Transverse colon (tissue), 4 donors: ENCODE data around the gene SGPP2. TPM values are rescaled to one million over a fixed set of nuclear protein-coding genes. Genes with fewer than 3 reads are reported as not detected.

Experiments
- DNase-seq: peaks from one replicate; pipeline ENCODE4 v3.0.0-alpha.2; 2019
- H3K27ac ChIP-seq, 4 donors: fragments of 200-600 bp; sonication (generic); 2 replicates each; pipeline ENCODE4 v1.5.1; 2016 to 2018; ENCODE audit warnings: inconsistent platforms in 4 of 4
- H3K27me3 ChIP-seq: fragments of 200-600 bp; sonication (generic); 2 replicates; pipeline ENCODE4 v1.5.1; 2017; ENCODE audit warnings: inconsistent platforms
- H3K36me3 ChIP-seq, 4 donors: fragments of 200-600 bp; sonication (generic); 2 replicates each; pipeline ENCODE4 v1.5.1; 2017 to 2019; ENCODE audit warnings: inconsistent platforms in 4 of 4
- H3K4me1 ChIP-seq, 4 donors: fragments of 200-600 bp; sonication (generic); 2 replicates each; pipeline ENCODE4 v1.5.1; 2017 to 2020; ENCODE audit warnings: inconsistent platforms in 4 of 4
- H3K4me3 ChIP-seq, 4 donors: fragments of 200-600 bp; sonication (generic); 1 replicate in 1 of 4; 2 replicates in 3 of 4; pipeline versions ENCODE4 v1.5.1 to v1.6.1; 2017 to 2019; ENCODE audit warnings: inconsistent platforms in 4 of 4
- H3K9me3 ChIP-seq, 2 donors: fragments of 200-600 bp; sonication (generic); 2 replicates each; pipeline ENCODE4 v1.5.1; 2017 to 2019; ENCODE audit warnings: inconsistent platforms in 2 of 2
- EP300 ChIP-seq: sonication (generic); formaldehyde crosslinking; IDR thresholded peaks from one replicate; pipeline ENCODE4 v1.6.1; 2017; ENCODE audit warnings: antibody characterized with exemption, low read depth
- POLR2A ChIP-seq: fragments of 450-650 bp; IDR thresholded peaks from one replicate; pipeline ENCODE4 v1.6.1; 2016; ENCODE audit warnings: antibody characterized with exemption, mild to moderate bottlenecking, moderate library complexity
- POLR2AphosphoS5 ChIP-seq, 3 donors: sonication (generic); formaldehyde crosslinking; IDR thresholded peaks; one replicate each; pipeline ENCODE4 v1.6.1; 2016; ENCODE audit warnings: antibody characterized with exemption in 3 of 3
- WGBS, 2 donors: methylation state at CpG; one replicate each; pipeline ENCODE4 v1.1.5; 2018; ENCODE audit warnings: low coverage in 1 of 2; 5-methylcytosine and 5-hydroxymethylcytosine counted together
- in situ Hi-C, 4 donors: fragments of 200-750 bp; cut with MboI; loops; one replicate each; pipeline versions ENCODE4 v1.15.0 to v1.15.1; 2017; ENCODE audit warnings: low sequenced_read_pairs in 3 of 4, low pct_ligation_motif_present in 1 of 4, low pct_unique_long_range_greater_than_20kb in 1 of 4
- intact Hi-C: fragments of 100-400 bp; cut with DNase I; formaldehyde crosslinking; loops from one replicate; pipeline ENCODE4 v1.15.1; 2023; ENCODE audit warnings: low total_unique reads
- total RNA-seq, 4 donors: library from RNA; depleted of rRNA; stranded (reverse); fragments of >200 nt; gene quantifications; one replicate each; pipeline ENCODE4 v1.1.0, GENCODE V29; 2016
- TF ChIP-seq, protein P1 (sequence below), 5 experiments: fragments of 200-600 bp in 3 of 5; fragments of 450-650 bp in 2 of 5; sonication (generic) in 3 of 5; IDR thresholded peaks; 1 replicate in 2 of 5; 2 replicates in 3 of 5; pipeline ENCODE4 v1.5.1; 2016 to 2017; ENCODE audit warnings: antibody characterized with exemption in 5 of 5, inconsistent platforms in 3 of 5, mild to moderate bottlenecking in 2 of 5, moderate library complexity in 1 of 5

SGPP2 gene
- total RNA-seq, 4 donors from 2014 or later: 26.5 to 56.5 (median 48.7) TPM

DNA sequence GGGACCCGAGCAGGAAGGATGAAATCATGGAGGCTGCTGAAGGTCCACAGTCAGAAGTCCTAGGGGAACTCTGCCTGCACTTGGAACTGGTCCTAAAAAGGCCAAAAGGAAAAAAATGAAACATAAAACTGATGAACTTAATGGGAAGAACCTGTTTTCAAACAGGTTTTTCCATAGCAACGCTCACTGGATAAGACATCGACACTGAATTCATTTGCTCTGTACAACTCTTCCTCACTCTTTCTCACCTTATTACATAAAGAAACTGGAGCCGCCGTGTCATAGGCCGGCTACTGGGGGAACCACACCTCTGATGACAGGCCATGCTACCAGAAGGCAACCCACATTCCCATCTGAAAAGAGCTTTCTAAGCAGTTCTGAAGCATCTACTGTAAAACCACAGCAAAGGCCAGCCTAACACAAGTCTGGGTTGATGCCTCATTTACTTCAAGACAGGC, 147.9 kb downstream of the SGPP2 start:
- TF ChIP-seq EP300: no peak
- TF ChIP-seq POLR2AphosphoS5 (IDR thresholded peaks at IDR 0.05): no peak
- TF ChIP-seq, protein P1, sequence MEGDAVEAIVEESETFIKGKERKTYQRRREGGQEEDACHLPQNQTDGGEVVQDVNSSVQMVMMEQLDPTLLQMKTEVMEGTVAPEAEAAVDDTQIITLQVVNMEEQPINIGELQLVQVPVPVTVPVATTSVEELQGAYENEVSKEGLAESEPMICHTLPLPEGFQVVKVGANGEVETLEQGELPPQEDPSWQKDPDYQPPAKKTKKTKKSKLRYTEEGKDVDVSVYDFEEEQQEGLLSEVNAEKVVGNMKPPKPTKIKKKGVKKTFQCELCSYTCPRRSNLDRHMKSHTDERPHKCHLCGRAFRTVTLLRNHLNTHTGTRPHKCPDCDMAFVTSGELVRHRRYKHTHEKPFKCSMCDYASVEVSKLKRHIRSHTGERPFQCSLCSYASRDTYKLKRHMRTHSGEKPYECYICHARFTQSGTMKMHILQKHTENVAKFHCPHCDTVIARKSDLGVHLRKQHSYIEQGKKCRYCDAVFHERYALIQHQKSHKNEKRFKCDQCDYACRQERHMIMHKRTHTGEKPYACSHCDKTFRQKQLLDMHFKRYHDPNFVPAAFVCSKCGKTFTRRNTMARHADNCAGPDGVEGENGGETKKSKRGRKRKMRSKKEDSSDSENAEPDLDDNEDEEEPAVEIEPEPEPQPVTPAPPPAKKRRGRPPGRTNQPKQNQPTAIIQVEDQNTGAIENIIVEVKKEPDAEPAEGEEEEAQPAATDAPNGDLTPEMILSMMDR (IDR thresholded peaks at IDR 0.05): no peak
- no peak for TF ChIP-seq POLR2A
- DNase-seq: no peak
- Histone ChIP-seq H3K27ac (peak overlapping the region; percentile 25 to 63 (median 34)), H3K4me3 (no peak overlapping the region), H3K4me1 (peaks cover 0 to 24% (median 8%) of the 10 kb centered on the region in 4 donors), H3K9me3 (no peaks in the 10 kb centered on the region), H3K27me3 (no peaks in the 10 kb centered on the region), H3K36me3 (no peaks in the 10 kb centered on the region)
- intact Hi-C loops (no loop called here), in situ Hi-C loops (loop anchor here (25.0 kb wide), 3 partner anchors 260 to 535 kb away; a partner anchor contains a TSS)
- 69 to 81% methylated on average over 6 of the region's 6 CpGs for WGBS, 2 donors

DNA sequence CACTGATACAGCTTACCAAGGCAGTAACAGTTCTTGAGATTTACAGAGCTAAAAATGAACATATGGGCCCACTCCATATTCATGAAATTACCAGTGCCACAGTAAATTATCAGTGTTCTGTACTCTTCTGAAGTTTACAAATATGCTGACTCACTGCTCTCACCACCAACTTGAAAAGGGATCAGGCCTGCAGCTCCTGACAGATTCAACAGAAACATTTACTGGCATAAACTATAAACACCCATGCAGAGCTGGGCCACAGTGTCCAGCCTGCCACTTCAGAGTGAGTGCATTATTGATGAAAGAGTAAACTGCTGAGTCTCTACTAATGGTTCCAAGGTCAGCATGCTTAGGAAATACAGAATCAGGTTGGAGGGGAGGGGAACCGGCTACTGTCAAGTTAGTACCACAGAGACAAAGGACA, 148.4 kb downstream of the SGPP2 start:
- H3K9me3 ChIP-seq: no peaks in the 10 kb centered on the region
- H3K27ac ChIP-seq: peak overlapping the region; percentile 25 to 63 (median 34)
- 59 to 100% methylated on average over 1 of the region's 1 CpG for WGBS, 2 donors
- H3K4me3 ChIP-seq: no peak overlapping the region
- H3K27me3 ChIP-seq: no peaks in the 10 kb centered on the region
- H3K36me3 ChIP-seq: no peaks in the 10 kb centered on the region
- TF ChIP-seq POLR2AphosphoS5 (IDR thresholded peaks at IDR 0.05) (peak in 1 of 3 donors; percentile 24), EP300 (no peak)
- in situ Hi-C loops: loop anchor here (25.0 kb wide), 3 partner anchors 260 to 535 kb away; a partner anchor contains a TSS
- intact Hi-C loops: no loop called here
- peaks cover 0 to 25% (median 8%) of the 10 kb centered on the region in 4 donors for H3K4me1 ChIP-seq
- no peak for DNase-seq

DNA sequence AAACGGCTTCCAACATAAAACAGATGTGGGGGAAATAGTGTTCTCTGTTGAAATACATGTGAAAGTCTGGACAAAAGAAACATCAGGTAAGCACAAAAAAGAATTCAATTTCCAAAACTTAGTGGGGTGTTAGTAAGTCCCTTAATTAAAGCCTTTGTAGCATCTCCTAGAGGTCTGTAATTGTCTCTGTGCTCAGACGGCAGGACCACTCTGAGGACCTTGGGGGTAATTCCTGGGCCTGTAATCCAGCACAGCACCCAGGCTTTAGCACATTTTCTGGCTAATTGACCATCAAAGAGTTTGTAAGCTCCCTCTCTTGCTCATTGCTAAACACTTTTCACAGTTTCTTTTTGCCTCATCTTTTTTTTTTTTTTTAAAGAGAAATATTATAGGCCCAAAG, 151.3 kb downstream of the SGPP2 start:
- Histone ChIP-seq H3K4me1 (peaks cover 0 to 25% (median 8%) of the 10 kb centered on the region in 4 donors), H3K36me3 (no peaks in the 10 kb centered on the region), H3K4me3 (no peak overlapping the region), H3K27ac (no peak overlapping the region), H3K27me3 (no peaks in the 10 kb centered on the region), H3K9me3 (no peaks in the 10 kb centered on the region)
- DNase-seq: no peak
- WGBS, 2 donors: 80 to 94% methylated on average over 2 of the region's 2 CpGs
- intact Hi-C loops: no loop called here
- in situ Hi-C loops: no loop called here
- no peak for TF ChIP-seq POLR2A
- TF ChIP-seq, protein P1 (IDR thresholded peaks at IDR 0.05): no peak
- TF ChIP-seq POLR2AphosphoS5 (IDR thresholded peaks at IDR 0.05): no peak
- TF ChIP-seq EP300: no peak

DNA sequence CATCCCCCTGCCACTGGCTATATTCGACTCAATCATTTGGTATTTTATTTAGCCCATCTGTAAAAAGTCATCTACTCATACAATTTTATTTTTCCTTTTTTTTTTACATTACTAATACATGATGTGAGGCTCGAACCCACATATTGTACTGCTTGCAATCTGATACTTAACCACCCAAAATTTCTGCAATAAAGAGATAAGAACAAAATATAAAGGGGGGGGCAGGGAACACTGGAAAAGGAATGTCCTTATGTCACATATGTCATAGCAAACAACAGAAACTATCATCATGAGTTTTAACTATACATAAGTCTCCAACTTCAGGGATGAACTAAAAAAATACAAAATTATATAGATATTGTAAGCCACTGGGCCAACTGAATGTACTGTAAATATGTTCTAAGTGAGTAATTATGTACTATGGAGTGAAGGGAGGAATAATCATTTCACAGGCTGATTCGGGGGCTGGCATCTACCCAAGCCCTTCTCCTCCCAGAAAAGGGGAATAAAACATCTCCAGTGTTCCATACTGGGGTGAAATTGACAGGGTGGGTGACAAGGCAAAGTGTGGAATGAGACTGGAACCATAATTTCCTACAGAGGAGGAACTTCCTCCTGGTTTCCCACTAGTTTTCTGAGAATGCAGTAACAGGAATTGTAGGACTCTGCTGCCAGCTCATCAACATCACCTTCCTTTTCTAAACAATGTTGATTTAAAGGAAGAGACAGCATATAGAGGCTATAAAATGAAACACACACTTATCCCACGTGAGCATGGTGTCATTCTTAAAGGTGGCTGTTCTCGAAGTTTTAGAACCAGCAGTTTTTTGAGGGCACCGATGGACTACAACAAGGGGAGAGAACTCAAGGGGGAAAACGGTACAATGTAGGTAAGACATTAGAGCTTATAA, 152.1 kb downstream of the SGPP2 start:
- Histone ChIP-seq H3K4me1 (peaks cover 0 to 25% (median 8%) of the 10 kb centered on the region in 4 donors), H3K36me3 (no peaks in the 10 kb centered on the region), H3K27me3 (no peaks in the 10 kb centered on the region), H3K4me3 (no peak overlapping the region), H3K27ac (peak overlapping the region in 2 of 4 donors; percentile 2 to 62), H3K9me3 (no peaks in the 10 kb centered on the region)
- no peak for DNase-seq
- intact Hi-C loops (no loop called here), in situ Hi-C loops (no loop called here)
- TF ChIP-seq, protein P1 (IDR thresholded peaks at IDR 0.05): no peak
- TF ChIP-seq POLR2A (no peak), POLR2AphosphoS5 (IDR thresholded peaks at IDR 0.05) (no peak), EP300 (no peak)
- 69 to 74% methylated on average over 7 of the region's 7 CpGs for WGBS, 2 donors
